Nucleus accumbens (tissue), 56 donors: Measurements from ENCODE around the gene CACNG8.
A peak's percentile ranks its signal among the peaks of the same experiment; 100 is the strongest.
"Not testable (repeated sequence)": the region's sequence is repeated elsewhere in the genome, so short reads cannot be mapped to it uniquely, and the experiment has no call there.

Experiments used
- DNase-seq, 56 donors: peaks; one replicate each; lab custom pipeline; 2025; lab: John Stamatoyannopoulos, UW

Gene CACNG8

GRCh38 chr19:54029301-54029700 is 66.6 kb downstream of the CACNG8 start:
- no peak for DNase-seq

- peak in 35 of 56 donors; percentile 1 to 72 (median 19) for DNase-seq
Observed at GRCh38 chr19:54029930-54030490, 67.3 kb downstream of the CACNG8 start.

- no peak for DNase-seq
Observed at GRCh38 chr19:54030895-54031586, 68.3 kb downstream of the CACNG8 start.

GRCh38 chr19:54035215-54036178 is 72.8 kb downstream of the CACNG8 start:
- no peak for DNase-seq

- not testable (repeated sequence) for DNase-seq
Observed at GRCh38 chr19:54036542-54036941, 73.8 kb downstream of the CACNG8 start.
